ENCODE data around the gene GP5.

Gene GP5

GRCh38 chr3:194439881-194440550, 41.0 kb upstream of the GP5 start:
- no peak overlapping the region for H3K4me3 ChIP-seq (ENCODE audit: low read depth, low read length)
- TF ChIP-seq CTCF (IDR thresholded peaks at IDR 0.05; ENCODE audit: low read depth, low read length): no peak

GRCh38 chr3:194434503-194434902, 35.4 kb upstream of the GP5 start:
- no peak for TF ChIP-seq CTCF (IDR thresholded peaks at IDR 0.05; ENCODE audit: low read depth, low read length)

GRCh38 chr3:194431554-194431953, 32.5 kb upstream of the GP5 start:
- H3K4me3 ChIP-seq (ENCODE audit: low read depth, low read length): no peak overlapping the region
- TF ChIP-seq CTCF (IDR thresholded peaks at IDR 0.05; ENCODE audit: low read depth, low read length): no peak

More at GRCh38 chr3:194434503-194434902, 35.4 kb upstream of the GP5 start:
- no peak overlapping the region for H3K4me3 ChIP-seq (ENCODE audit: low read depth, low read length)

GRCh38 chr3:194425399-194425798, 26.3 kb upstream of the GP5 start:
- no peak overlapping the region for H3K4me3 ChIP-seq (ENCODE audit: low read depth, low read length)
- no peak for TF ChIP-seq CTCF (IDR thresholded peaks at IDR 0.05; ENCODE audit: low read depth, low read length)

GRCh38 chr3:194424953-194425352, 25.9 kb upstream of the GP5 start:
- H3K4me3 ChIP-seq (ENCODE audit: low read depth, low read length): no peak overlapping the region
- no peak for TF ChIP-seq CTCF (IDR thresholded peaks at IDR 0.05; ENCODE audit: low read depth, low read length)

GRCh38 chr3:194424373-194424772, 25.3 kb upstream of the GP5 start:
- H3K4me3 ChIP-seq (ENCODE audit: low read depth, low read length): no peak overlapping the region

More at GRCh38 chr3:194424373-194424772, 25.3 kb upstream of the GP5 start:
- TF ChIP-seq CTCF (IDR thresholded peaks at IDR 0.05; ENCODE audit: low read depth, low read length): no peak
